GM21423 (cell line): ENCODE data around the gene TUBG2.
A peak's percentile ranks its signal among the peaks of the same experiment; 100 is the strongest.

Experiments
- ATAC-seq: cut with Tn5 transposase; IDR thresholded peaks from one replicate; pipeline ENCODE4 v1.9.1; 2021; ENCODE audit warnings: mild to moderate bottlenecking, moderate library complexity; ENCODE audit not compliant: unreplicated experiment

Gene TUBG2

GRCh38 chr17:42695500-42695899, 36.4 kb downstream of the TUBG2 start:
- ATAC-seq = no peak

GRCh38 chr17:42697108-42697811, 38.2 kb downstream of the TUBG2 start:
- no peak for ATAC-seq

GRCh38 chr17:42698736-42699414, 39.8 kb downstream of the TUBG2 start:
- ATAC-seq = no peak

- no peak for ATAC-seq
Observed at GRCh38 chr17:42699415-42699740, 40.3 kb downstream of the TUBG2 start.

GRCh38 chr17:42700586-42701289, 41.7 kb downstream of the TUBG2 start:
- no peak for ATAC-seq

GRCh38 chr17:42702446-42702845, 43.4 kb downstream of the TUBG2 start:
- ATAC-seq = no peak

- peak; percentile 17 for ATAC-seq
Observed at GRCh38 chr17:42704490-42704836, 45.4 kb downstream of the TUBG2 start.

- peak; percentile 62 for ATAC-seq
Observed at GRCh38 chr17:42704837-42705494, 45.9 kb downstream of the TUBG2 start.

- ATAC-seq = no peak
Observed at GRCh38 chr17:42706732-42707131, 47.6 kb downstream of the TUBG2 start.

- ATAC-seq = no peak
Observed at GRCh38 chr17:42708588-42708987, 49.5 kb downstream of the TUBG2 start.

- ATAC-seq = no peak
Observed at GRCh38 chr17:42709561-42709960, 50.5 kb downstream of the TUBG2 start.
